CD1c-positive myeloid dendritic cell (primary cell): Measurements from ENCODE around the gene LRMDA.

Experiments used
- DNase-seq: peaks from one replicate; pipeline ENCODE4 v3.0.0-alpha.2; 2016; ENCODE audit errors: extremely low spot score

Gene LRMDA

GRCh38 chr10:76201962-76202361 is 770.5 kb downstream of the LRMDA start:
- DNase-seq, result no peak

GRCh38 chr10:76202777-76203176 is 771.4 kb downstream of the LRMDA start:
- DNase-seq, result no peak

- DNase-seq, result no peak
Observed at GRCh38 chr10:76205361-76205760, 773.9 kb downstream of the LRMDA start.

GRCh38 chr10:76206797-76207352 is 775.5 kb downstream of the LRMDA start:
- DNase-seq, result no peak

GRCh38 chr10:76209135-76209534 is 777.7 kb downstream of the LRMDA start:
- no peak for DNase-seq

GRCh38 chr10:76210211-76210610 is 778.8 kb downstream of the LRMDA start:
- no peak for DNase-seq

- DNase-seq, result no peak
Observed at GRCh38 chr10:76211691-76212090, 780.3 kb downstream of the LRMDA start.

GRCh38 chr10:76213876-76214275 is 782.5 kb downstream of the LRMDA start:
- no peak for DNase-seq

- no peak for DNase-seq
Observed at GRCh38 chr10:76218035-76218434, 786.6 kb downstream of the LRMDA start.

GRCh38 chr10:76229341-76229740 is 797.9 kb downstream of the LRMDA start:
- no peak for DNase-seq

- DNase-seq, result no peak
Observed at GRCh38 chr10:76230921-76231285, 799.5 kb downstream of the LRMDA start.

- DNase-seq, result no peak
Observed at GRCh38 chr10:76231286-76231934, 800.0 kb downstream of the LRMDA start.

GRCh38 chr10:76234499-76235226 is 803.2 kb downstream of the LRMDA start:
- DNase-seq, result no peak

GRCh38 chr10:76236356-76236755 is 804.9 kb downstream of the LRMDA start:
- no peak for DNase-seq

- DNase-seq, result no peak
Observed at GRCh38 chr10:76242956-76243355, 811.5 kb downstream of the LRMDA start.

GRCh38 chr10:76244061-76244686 is 812.8 kb downstream of the LRMDA start:
- DNase-seq, result no peak

GRCh38 chr10:76245951-76246495 is 814.6 kb downstream of the LRMDA start:
- no peak for DNase-seq

GRCh38 chr10:76248649-76249200 is 817.3 kb downstream of the LRMDA start:
- DNase-seq, result no peak

- DNase-seq, result no peak
Observed at GRCh38 chr10:76251841-76252671, 820.6 kb downstream of the LRMDA start.

- no peak for DNase-seq
Observed at GRCh38 chr10:76252733-76253132, 821.3 kb downstream of the LRMDA start.

- no peak for DNase-seq
Observed at GRCh38 chr10:76255241-76255640, 823.8 kb downstream of the LRMDA start.
